Measurements from ENCODE around the gene HRH3.

Gene HRH3

GRCh38 chr20:62237801-62238568 lies 17.9 kb upstream of the HRH3 start, which contains the start of gene OSBPL2:
Gene OSBPL2 (plus strand): TSS chr20:62238521. CDS start chr20:62256185, 17,664 bp downstream.
- peak within 1 kb of the TSS; percentile 92 for H3K27ac Mint-ChIP-seq
- H3K9me3 Mint-ChIP-seq: no peaks in the 10 kb centered on the region
- peaks cover 43% of the 10 kb centered on the region for H3K4me1 Mint-ChIP-seq
- H3K4me3 Mint-ChIP-seq: peak within 1 kb of the TSS; percentile 81
- peak; percentile 99 for ATAC-seq
- H3K27me3 Mint-ChIP-seq: no peaks in the 10 kb centered on the region
- peaks cover 6% of the 10 kb centered on the region for H3K36me3 Mint-ChIP-seq

GRCh38 chr20:62237514-62237800 lies 17.4 kb upstream of the HRH3 start:
- Mint-ChIP-seq H3K9me3 (no peaks in the 10 kb centered on the region), H3K27ac (peak overlapping the region; percentile 92), H3K4me1 (peaks cover 39% of the 10 kb centered on the region), H3K36me3 (peaks cover 1% of the 10 kb centered on the region), H3K4me3 (peak overlapping the region; percentile 81), H3K27me3 (no peaks in the 10 kb centered on the region)
- ATAC-seq: no peak

GRCh38 chr20:62236766-62237513 lies 16.9 kb upstream of the HRH3 start:
- Mint-ChIP-seq H3K4me1 (peaks cover 34% of the 10 kb centered on the region), H3K36me3 (no peaks in the 10 kb centered on the region), H3K9me3 (no peaks in the 10 kb centered on the region), H3K27ac (peak overlapping the region; percentile 92), H3K27me3 (no peaks in the 10 kb centered on the region), H3K4me3 (no peak overlapping the region)
- no peak for ATAC-seq

GRCh38 chr20:62236200-62236599 lies 16.1 kb upstream of the HRH3 start:
- no peak overlapping the region for H3K27ac Mint-ChIP-seq
- no peaks in the 10 kb centered on the region for H3K27me3 Mint-ChIP-seq
- no peak overlapping the region for H3K4me3 Mint-ChIP-seq
- peaks cover 27% of the 10 kb centered on the region for H3K4me1 Mint-ChIP-seq
- no peaks in the 10 kb centered on the region for H3K9me3 Mint-ChIP-seq
- no peak for ATAC-seq
- no peaks in the 10 kb centered on the region for H3K36me3 Mint-ChIP-seq

GRCh38 chr20:62235777-62236157 lies 15.7 kb upstream of the HRH3 start:
- no peak for ATAC-seq
- no peaks in the 10 kb centered on the region for H3K27me3 Mint-ChIP-seq
- H3K9me3 Mint-ChIP-seq: no peaks in the 10 kb centered on the region
- peaks cover 26% of the 10 kb centered on the region for H3K4me1 Mint-ChIP-seq
- H3K4me3 Mint-ChIP-seq: no peak overlapping the region
- H3K27ac Mint-ChIP-seq: no peak overlapping the region
- no peaks in the 10 kb centered on the region for H3K36me3 Mint-ChIP-seq

GRCh38 chr20:62235001-62235776 lies 15.1 kb upstream of the HRH3 start:
- Mint-ChIP-seq H3K9me3 (no peaks in the 10 kb centered on the region), H3K4me1 (peaks cover 20% of the 10 kb centered on the region), H3K27ac (no peak overlapping the region), H3K27me3 (no peaks in the 10 kb centered on the region), H3K4me3 (no peak overlapping the region), H3K36me3 (no peaks in the 10 kb centered on the region)
- no peak for ATAC-seq

GRCh38 chr20:62234339-62234738 lies 14.3 kb upstream of the HRH3 start:
- no peaks in the 10 kb centered on the region for H3K36me3 Mint-ChIP-seq
- H3K4me1 Mint-ChIP-seq: peaks cover 11% of the 10 kb centered on the region
- H3K27ac Mint-ChIP-seq: no peak overlapping the region
- H3K27me3 Mint-ChIP-seq: no peaks in the 10 kb centered on the region
- H3K4me3 Mint-ChIP-seq: no peak overlapping the region
- ATAC-seq: no peak
- H3K9me3 Mint-ChIP-seq: no peaks in the 10 kb centered on the region

GRCh38 chr20:62233684-62234083 lies 13.6 kb upstream of the HRH3 start:
- Mint-ChIP-seq H3K4me1 (peaks cover 8% of the 10 kb centered on the region), H3K36me3 (no peaks in the 10 kb centered on the region), H3K4me3 (no peak overlapping the region), H3K27me3 (no peaks in the 10 kb centered on the region), H3K27ac (no peak overlapping the region), H3K9me3 (no peaks in the 10 kb centered on the region)
- no peak for ATAC-seq

GRCh38 chr20:62232770-62233645 lies 12.9 kb upstream of the HRH3 start:
- no peak overlapping the region for H3K27ac Mint-ChIP-seq
- H3K4me1 Mint-ChIP-seq: peaks cover 6% of the 10 kb centered on the region
- ATAC-seq: no peak
- no peaks in the 10 kb centered on the region for H3K9me3 Mint-ChIP-seq
- no peaks in the 10 kb centered on the region for H3K36me3 Mint-ChIP-seq
- no peak overlapping the region for H3K4me3 Mint-ChIP-seq
- no peaks in the 10 kb centered on the region for H3K27me3 Mint-ChIP-seq

- Mint-ChIP-seq H3K27ac (no peak overlapping the region), H3K36me3 (no peaks in the 10 kb centered on the region), H3K4me3 (no peak overlapping the region), H3K4me1 (no peaks in the 10 kb centered on the region), H3K9me3 (no peaks in the 10 kb centered on the region), H3K27me3 (peaks cover 2% of the 10 kb centered on the region)
- no peak for ATAC-seq
Measured at GRCh38 chr20:62232194-62232593, 12.1 kb upstream of the HRH3 start.

GRCh38 chr20:62231292-62231691 lies 11.2 kb upstream of the HRH3 start:
- H3K27me3 Mint-ChIP-seq: peaks cover 11% of the 10 kb centered on the region

GRCh38 chr20:62230696-62231095 lies 10.6 kb upstream of the HRH3 start:
- no peaks in the 10 kb centered on the region for H3K36me3 Mint-ChIP-seq
- peaks cover 17% of the 10 kb centered on the region for H3K27me3 Mint-ChIP-seq
- H3K4me3 Mint-ChIP-seq: no peak overlapping the region
- no peak for ATAC-seq
- no peak overlapping the region for H3K27ac Mint-ChIP-seq
- no peaks in the 10 kb centered on the region for H3K4me1 Mint-ChIP-seq
- H3K9me3 Mint-ChIP-seq: no peaks in the 10 kb centered on the region

More at GRCh38 chr20:62231292-62231691, 11.2 kb upstream of the HRH3 start:
- ATAC-seq: no peak
- no peak overlapping the region for H3K4me3 Mint-ChIP-seq
- H3K9me3 Mint-ChIP-seq: no peaks in the 10 kb centered on the region
- H3K4me1 Mint-ChIP-seq: no peaks in the 10 kb centered on the region
- H3K27ac Mint-ChIP-seq: no peak overlapping the region
- no peaks in the 10 kb centered on the region for H3K36me3 Mint-ChIP-seq

GRCh38 chr20:62230276-62230675 lies 10.2 kb upstream of the HRH3 start:
- Mint-ChIP-seq H3K36me3 (no peaks in the 10 kb centered on the region), H3K9me3 (no peaks in the 10 kb centered on the region), H3K27ac (no peak overlapping the region), H3K4me3 (no peak overlapping the region), H3K27me3 (peaks cover 17% of the 10 kb centered on the region), H3K4me1 (no peaks in the 10 kb centered on the region)
- no peak for ATAC-seq

- no peaks in the 10 kb centered on the region for H3K4me1 Mint-ChIP-seq
- H3K27ac Mint-ChIP-seq: no peak overlapping the region
- H3K4me3 Mint-ChIP-seq: no peak overlapping the region
- ATAC-seq: no peak
- H3K36me3 Mint-ChIP-seq: no peaks in the 10 kb centered on the region
- H3K27me3 Mint-ChIP-seq: peaks cover 23% of the 10 kb centered on the region
- H3K9me3 Mint-ChIP-seq: no peaks in the 10 kb centered on the region
Measured at GRCh38 chr20:62229667-62230066, 9.6 kb upstream of the HRH3 start.
